Measurements from ENCODE around the gene PKIB. TPM values are rescaled to one million over a fixed set of nuclear protein-coding genes. Genes with fewer than 3 reads are reported as not detected.

Gene PKIB
- total RNA-seq, 3 donors from 2014 or later = 0.56 TPM; not detected in 2

DNA sequence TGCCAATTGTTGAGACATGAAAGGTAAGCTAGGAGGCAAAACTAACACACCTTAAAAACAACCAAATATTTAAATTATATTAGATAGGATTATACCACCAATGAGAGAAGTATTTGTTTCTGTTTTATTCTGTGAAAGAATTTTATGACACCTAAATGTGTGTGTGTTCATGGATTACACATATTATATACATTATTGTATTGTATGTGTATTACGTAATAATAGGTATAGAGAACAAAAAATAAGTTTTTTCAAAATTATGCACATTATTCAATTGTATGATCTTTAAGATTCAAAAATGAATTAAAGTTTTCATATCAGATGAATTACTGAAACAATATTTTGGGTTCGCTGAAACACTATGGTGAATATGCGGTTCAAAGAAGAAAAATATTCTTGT lies 85.0 kb downstream of the PKIB start:
- Mint-ChIP-seq H3K4me3 (no peak overlapping the region), H3K4me1 (ENCODE audit: low read depth) (no peaks in the 10 kb centered on the region), H3K9me3 (no peaks in the 10 kb centered on the region), H3K36me3 (ENCODE audit: insufficient read depth) (no peaks in the 10 kb centered on the region), H3K27me3 (ENCODE audit: low read depth) (no peaks in the 10 kb centered on the region)
- no peak for DNase-seq
- ATAC-seq = no peak

DNA sequence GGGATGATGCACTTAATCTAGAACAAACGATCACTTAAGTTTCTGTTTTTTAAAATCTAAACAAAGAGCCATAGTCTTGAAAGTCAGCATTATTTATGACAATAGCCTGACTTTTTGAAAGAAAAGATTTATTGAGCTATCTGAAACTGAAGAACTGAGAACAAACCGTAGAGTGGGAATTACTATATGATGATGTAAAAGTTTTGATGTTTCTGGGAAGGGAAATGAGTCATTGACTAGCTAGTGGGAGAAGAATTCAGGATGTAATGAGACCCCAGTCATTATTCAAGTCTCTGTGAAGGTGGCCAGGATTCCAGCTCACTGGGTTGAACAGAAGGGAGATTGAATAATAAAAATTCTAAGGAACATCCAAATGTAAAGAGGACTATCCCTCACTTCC lies 85.9 kb downstream of the PKIB start:
- no peak for ATAC-seq
- Mint-ChIP-seq H3K4me3 (no peak overlapping the region), H3K9me3 (no peaks in the 10 kb centered on the region), H3K4me1 (ENCODE audit: low read depth) (no peaks in the 10 kb centered on the region), H3K36me3 (ENCODE audit: insufficient read depth) (no peaks in the 10 kb centered on the region), H3K27me3 (ENCODE audit: low read depth) (no peaks in the 10 kb centered on the region)
- DNase-seq = no peak

GRCh38 chr6:122696853-122697252 lies 86.6 kb downstream of the PKIB start:
- no peaks in the 10 kb centered on the region for H3K27me3 Mint-ChIP-seq (ENCODE audit: low read depth)
- H3K4me3 Mint-ChIP-seq = no peak overlapping the region
- H3K4me1 Mint-ChIP-seq (ENCODE audit: low read depth) = no peaks in the 10 kb centered on the region
- no peaks in the 10 kb centered on the region for H3K36me3 Mint-ChIP-seq (ENCODE audit: insufficient read depth)
- ATAC-seq (no peak), DNase-seq (no peak)
- no peaks in the 10 kb centered on the region for H3K9me3 Mint-ChIP-seq

DNA sequence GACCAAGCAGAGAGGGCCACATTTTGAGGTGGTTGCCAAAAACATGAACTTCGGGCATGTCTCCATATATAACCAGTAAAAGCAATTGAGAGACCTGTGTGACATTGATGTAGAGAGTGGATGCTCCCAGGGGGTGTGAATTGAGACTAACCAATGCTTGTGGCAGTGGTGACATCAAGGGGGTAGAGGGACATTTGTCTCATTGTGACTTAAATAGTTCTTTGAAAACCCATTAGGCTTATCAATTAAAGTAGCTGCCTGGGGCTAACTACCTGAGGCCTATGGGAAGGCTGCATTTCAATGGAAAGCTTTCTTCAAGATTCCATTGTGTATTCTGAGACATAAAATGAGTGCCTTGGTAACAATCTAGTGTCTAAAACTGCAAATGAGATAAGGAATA lies 87.3 kb downstream of the PKIB start:
- no peaks in the 10 kb centered on the region for H3K9me3 Mint-ChIP-seq
- H3K4me3 Mint-ChIP-seq = no peak overlapping the region
- no peaks in the 10 kb centered on the region for H3K36me3 Mint-ChIP-seq (ENCODE audit: insufficient read depth)
- H3K4me1 Mint-ChIP-seq (ENCODE audit: low read depth) = no peaks in the 10 kb centered on the region
- DNase-seq (no peak), ATAC-seq (no peak)
- H3K27me3 Mint-ChIP-seq (ENCODE audit: low read depth) = no peaks in the 10 kb centered on the region

GRCh38 chr6:122701666-122702065 lies 91.5 kb downstream of the PKIB start:
- no peaks in the 10 kb centered on the region for H3K4me1 Mint-ChIP-seq (ENCODE audit: low read depth)
- no peaks in the 10 kb centered on the region for H3K27me3 Mint-ChIP-seq (ENCODE audit: low read depth)
- no peak overlapping the region for H3K4me3 Mint-ChIP-seq
- DNase-seq = no peak
- no peaks in the 10 kb centered on the region for H3K9me3 Mint-ChIP-seq
- no peaks in the 10 kb centered on the region for H3K36me3 Mint-ChIP-seq (ENCODE audit: insufficient read depth)
- no peak for ATAC-seq

DNA sequence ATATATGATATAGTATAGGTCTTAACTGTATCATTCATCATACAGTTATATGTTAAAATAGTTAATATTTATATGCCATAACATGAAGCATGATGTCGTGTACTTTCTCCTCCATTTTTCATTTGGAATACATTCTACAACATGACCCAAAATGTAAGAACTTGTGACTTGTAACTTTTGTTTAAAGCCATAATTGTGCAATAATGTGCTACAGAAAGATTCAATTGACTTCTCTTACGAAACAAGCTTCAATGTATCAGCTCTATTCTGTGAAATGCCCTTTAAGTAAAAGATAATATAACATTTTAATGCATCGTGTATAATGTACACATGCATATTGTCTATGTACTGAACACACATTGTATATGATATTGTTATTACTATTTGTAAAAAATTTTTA lies 92.6 kb downstream of the PKIB start:
- no peak overlapping the region for H3K4me3 Mint-ChIP-seq
- no peaks in the 10 kb centered on the region for H3K27me3 Mint-ChIP-seq (ENCODE audit: low read depth)
- DNase-seq = no peak
- no peaks in the 10 kb centered on the region for H3K9me3 Mint-ChIP-seq
- no peaks in the 10 kb centered on the region for H3K4me1 Mint-ChIP-seq (ENCODE audit: low read depth)
- ATAC-seq = no peak
- H3K36me3 Mint-ChIP-seq (ENCODE audit: insufficient read depth) = no peaks in the 10 kb centered on the region

DNA sequence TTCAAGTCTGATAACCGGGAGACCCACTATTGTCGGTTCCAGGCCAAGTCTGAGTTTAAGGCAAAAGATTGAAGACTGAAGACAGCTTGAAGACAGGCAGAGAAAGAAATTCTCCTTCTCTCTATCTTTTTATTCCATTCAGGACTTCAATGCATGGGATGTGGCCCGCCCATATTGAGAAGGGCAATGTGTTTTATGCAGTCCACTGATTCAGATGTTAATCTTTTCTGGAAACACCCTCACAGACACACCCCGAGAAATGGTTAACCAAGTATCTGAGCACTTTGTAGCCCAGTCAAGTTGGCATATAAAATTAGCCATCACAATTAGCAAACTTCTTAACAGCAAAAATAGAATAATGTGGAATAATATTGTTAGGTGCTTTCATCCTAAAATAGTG lies 93.9 kb downstream of the PKIB start:
- no peaks in the 10 kb centered on the region for H3K9me3 Mint-ChIP-seq
- H3K36me3 Mint-ChIP-seq (ENCODE audit: insufficient read depth) = no peaks in the 10 kb centered on the region
- no peak overlapping the region for H3K4me3 Mint-ChIP-seq
- DNase-seq = no peak
- H3K27me3 Mint-ChIP-seq (ENCODE audit: low read depth) = no peaks in the 10 kb centered on the region
- H3K4me1 Mint-ChIP-seq (ENCODE audit: low read depth) = no peaks in the 10 kb centered on the region
- ATAC-seq = no peak

- no peaks in the 10 kb centered on the region for H3K9me3 Mint-ChIP-seq
- no peak for ATAC-seq
- no peaks in the 10 kb centered on the region for H3K4me1 Mint-ChIP-seq (ENCODE audit: low read depth)
- H3K36me3 Mint-ChIP-seq (ENCODE audit: insufficient read depth) = no peaks in the 10 kb centered on the region
- H3K4me3 Mint-ChIP-seq = no peak overlapping the region
- DNase-seq = no peak
- H3K27me3 Mint-ChIP-seq (ENCODE audit: low read depth) = no peaks in the 10 kb centered on the region
These were observed 99.8 kb downstream of the PKIB start for GRCh38 chr6:122709922-122710512.

GRCh38 chr6:122710908-122711635 lies 100.9 kb downstream of the PKIB start:
- no peak overlapping the region for H3K4me3 Mint-ChIP-seq
- no peaks in the 10 kb centered on the region for H3K36me3 Mint-ChIP-seq (ENCODE audit: insufficient read depth)
- H3K4me1 Mint-ChIP-seq (ENCODE audit: low read depth) = no peaks in the 10 kb centered on the region
- H3K27me3 Mint-ChIP-seq (ENCODE audit: low read depth) = no peaks in the 10 kb centered on the region
- ATAC-seq = no peak
- DNase-seq = no peak
- H3K9me3 Mint-ChIP-seq = no peaks in the 10 kb centered on the region

DNA sequence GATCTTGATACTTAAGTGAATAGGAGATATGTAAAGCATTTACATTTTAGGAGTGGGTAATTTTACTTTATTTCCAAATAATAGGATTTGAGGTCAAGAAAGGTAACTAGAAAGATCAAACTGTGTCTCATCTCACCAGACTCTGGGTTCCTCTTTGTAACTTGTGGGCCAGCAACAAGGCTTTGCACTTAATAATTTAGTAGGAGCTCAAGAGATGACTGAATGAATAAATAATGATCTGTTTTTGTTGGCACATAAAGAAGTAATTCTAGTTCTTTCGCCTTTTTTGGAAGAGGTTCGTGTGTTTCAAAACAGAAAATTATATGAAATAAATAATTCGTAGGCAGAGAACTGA lies 101.9 kb downstream of the PKIB start:
- no peak for ATAC-seq
- Mint-ChIP-seq H3K9me3 (no peaks in the 10 kb centered on the region), H3K36me3 (ENCODE audit: insufficient read depth) (no peaks in the 10 kb centered on the region), H3K4me3 (no peak overlapping the region), H3K27me3 (ENCODE audit: low read depth) (no peaks in the 10 kb centered on the region), H3K4me1 (ENCODE audit: low read depth) (no peaks in the 10 kb centered on the region)
- DNase-seq = no peak

DNA sequence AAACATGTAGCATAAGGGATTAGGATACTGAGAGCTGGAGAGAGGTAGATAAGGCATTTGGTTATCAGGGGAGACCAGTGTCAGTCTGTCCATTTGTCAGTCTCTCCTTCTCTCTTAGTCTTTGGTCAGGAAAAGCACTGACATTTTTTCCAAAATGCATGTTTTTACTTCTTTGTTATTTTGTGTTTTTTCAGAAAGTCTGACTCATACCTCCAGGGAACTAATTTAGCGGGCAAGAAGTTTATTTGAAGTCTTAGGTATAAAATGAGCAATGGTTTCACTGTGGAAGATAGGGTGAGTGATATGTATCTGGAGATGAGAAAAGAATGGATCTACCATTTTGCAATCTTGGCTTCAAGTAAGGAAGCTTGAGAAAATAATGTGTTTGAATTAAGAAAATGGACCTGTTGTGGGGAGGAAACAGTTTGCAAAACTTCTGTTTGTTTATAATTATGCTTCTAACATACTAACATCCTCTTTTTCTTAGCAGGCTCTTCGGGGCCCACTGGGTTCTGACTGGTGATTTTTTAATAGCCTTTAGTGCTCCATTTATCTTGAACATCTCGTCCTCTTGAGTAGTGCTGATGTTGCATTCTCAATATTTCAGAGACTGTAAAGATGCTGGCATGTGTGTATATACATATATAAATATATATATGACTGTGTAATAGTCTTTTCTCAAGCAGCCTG lies 102.4 kb downstream of the PKIB start:
- no peaks in the 10 kb centered on the region for H3K36me3 Mint-ChIP-seq (ENCODE audit: insufficient read depth)
- no peak for ATAC-seq
- H3K4me3 Mint-ChIP-seq = no peak overlapping the region
- no peaks in the 10 kb centered on the region for H3K9me3 Mint-ChIP-seq
- no peak for DNase-seq
- H3K27me3 Mint-ChIP-seq (ENCODE audit: low read depth) = no peaks in the 10 kb centered on the region
- H3K4me1 Mint-ChIP-seq (ENCODE audit: low read depth) = no peaks in the 10 kb centered on the region

DNA sequence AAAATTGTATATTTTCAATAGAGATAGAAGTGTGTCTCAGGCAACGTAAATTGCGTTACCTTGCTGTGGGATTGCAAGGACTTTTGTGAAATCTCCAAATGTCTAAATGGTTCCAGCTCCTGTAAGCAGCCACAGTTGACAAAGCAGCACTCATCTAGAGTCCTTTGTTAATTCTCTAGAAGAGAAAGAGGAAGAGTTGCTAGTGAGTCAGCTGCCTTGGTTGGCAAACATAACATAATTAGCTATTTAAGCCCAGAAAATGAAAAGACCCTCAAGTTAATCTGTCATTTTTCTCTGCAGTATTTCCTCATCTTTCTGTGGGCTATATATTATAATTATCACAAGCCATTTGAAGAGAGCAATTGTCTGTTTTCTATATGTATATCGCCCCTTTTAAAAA lies 102.9 kb downstream of the PKIB start:
- H3K36me3 Mint-ChIP-seq (ENCODE audit: insufficient read depth) = no peaks in the 10 kb centered on the region
- DNase-seq (no peak), ATAC-seq (no peak)

DNA sequence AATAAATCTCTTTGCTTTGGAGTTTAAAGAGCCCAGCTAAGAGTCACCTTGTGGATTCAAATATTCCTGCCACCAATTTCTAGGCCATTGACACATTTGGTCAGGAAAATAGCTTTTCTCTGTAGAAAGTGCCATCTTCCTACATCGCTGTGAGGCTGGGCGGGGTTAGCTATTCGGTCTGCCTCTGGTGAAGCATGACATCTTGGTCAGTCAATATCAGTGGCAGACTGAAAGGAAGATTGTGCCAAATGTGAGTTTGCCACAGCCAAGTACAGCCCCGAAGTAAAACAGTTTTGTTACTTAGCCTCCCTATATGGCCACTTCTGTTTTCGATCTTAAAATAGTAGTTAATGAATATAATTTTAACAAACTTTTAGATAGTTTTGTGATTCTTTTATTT lies 103.9 kb downstream of the PKIB start:
- Mint-ChIP-seq H3K4me3 (no peak overlapping the region), H3K9me3 (no peaks in the 10 kb centered on the region), H3K36me3 (ENCODE audit: insufficient read depth) (no peaks in the 10 kb centered on the region), H3K27me3 (ENCODE audit: low read depth) (no peaks in the 10 kb centered on the region), H3K4me1 (ENCODE audit: low read depth) (no peaks in the 10 kb centered on the region)
- ATAC-seq (no peak), DNase-seq (no peak)

More for the DNA sequence above, 102.9 kb downstream of the PKIB start:
- H3K27me3 Mint-ChIP-seq (ENCODE audit: low read depth) = no peaks in the 10 kb centered on the region
- H3K4me3 Mint-ChIP-seq = no peak overlapping the region
- no peaks in the 10 kb centered on the region for H3K9me3 Mint-ChIP-seq
- no peaks in the 10 kb centered on the region for H3K4me1 Mint-ChIP-seq (ENCODE audit: low read depth)

- ATAC-seq (no peak), DNase-seq (no peak)
- no peak overlapping the region for H3K4me3 Mint-ChIP-seq
- H3K9me3 Mint-ChIP-seq = no peaks in the 10 kb centered on the region
- H3K36me3 Mint-ChIP-seq (ENCODE audit: insufficient read depth) = no peaks in the 10 kb centered on the region
- H3K27me3 Mint-ChIP-seq (ENCODE audit: low read depth) = no peaks in the 10 kb centered on the region
- H3K4me1 Mint-ChIP-seq (ENCODE audit: low read depth) = no peaks in the 10 kb centered on the region
These were observed 105.5 kb downstream of the PKIB start for GRCh38 chr6:122715725-122716124.

GRCh38 chr6:122717350-122717749 lies 107.1 kb downstream of the PKIB start:
- H3K27me3 Mint-ChIP-seq (ENCODE audit: low read depth) = no peaks in the 10 kb centered on the region
- H3K4me3 Mint-ChIP-seq = no peak overlapping the region
- no peaks in the 10 kb centered on the region for H3K9me3 Mint-ChIP-seq
- DNase-seq = no peak
- H3K36me3 Mint-ChIP-seq (ENCODE audit: insufficient read depth) = no peaks in the 10 kb centered on the region
- ATAC-seq = no peak
- H3K4me1 Mint-ChIP-seq (ENCODE audit: low read depth) = no peaks in the 10 kb centered on the region
